Panc1 (cell line): ENCODE data around the gene PROX1.

Experiments used
- CTCF ChIP-seq: fragments of 450-650 bp; IDR thresholded peaks from 2 replicates; pipeline ENCODE4 v1.5.1; 2017; ENCODE audit warnings: mild to moderate bottlenecking
- POLR2AphosphoS5 ChIP-seq: IDR thresholded peaks from 2 replicates; pipeline ENCODE4 v1.6.1; 2012; ENCODE audit warnings: mild to moderate bottlenecking, low read depth, low read length, moderate library complexity
- REST ChIP-seq, 2 experiments: IDR thresholded peaks; 2 replicates each; pipeline ENCODE4 v1.6.1; 2011 to 2012; ENCODE audit warnings: low read depth in 2 of 2, control low read depth in 1 of 2, low read length in 1 of 2, mild to moderate bottlenecking in 1 of 2, moderate library complexity in 1 of 2; ENCODE audit not compliant: insufficient read depth in 1 of 2

- no peak for TF ChIP-seq CTCF
- TF ChIP-seq REST (IDR thresholded peaks at IDR 0.05; ENCODE audit: insufficient read depth in 1 of 2, low read depth in 2 of 2, low read length in 1 of 2) = no peak
- TF ChIP-seq POLR2AphosphoS5 = no peak
Measured at GRCh38 chr1:213939888-213940287, 47.9 kb upstream of the PROX1 start.
